ENCODE results near the gene LAMP5.

Gene LAMP5

DNA sequence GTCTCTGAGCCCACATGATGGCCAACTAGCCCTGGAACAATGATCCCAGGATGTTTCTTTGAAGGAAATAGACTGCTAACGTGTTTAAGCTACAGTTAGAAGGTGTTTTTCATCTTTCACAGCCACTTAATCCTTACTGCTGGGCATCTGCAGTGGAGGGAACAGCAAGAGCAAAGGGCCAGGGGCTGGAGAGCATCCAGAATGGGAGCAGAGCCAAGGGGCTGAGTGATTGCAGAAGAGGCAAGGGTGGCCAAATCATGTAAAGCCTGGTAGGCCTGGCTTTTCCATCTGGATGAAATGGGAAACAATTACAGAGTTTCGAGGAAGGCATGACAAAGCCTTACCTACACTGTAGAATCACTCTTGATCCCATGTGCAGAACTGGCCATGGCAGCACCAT, 18.7 kb upstream of the LAMP5 start:
- DNase-seq = peak; percentile 34
- no peaks in the 10 kb centered on the region for H3K27me3 ChIP-seq
- TF ChIP-seq, protein P1, sequence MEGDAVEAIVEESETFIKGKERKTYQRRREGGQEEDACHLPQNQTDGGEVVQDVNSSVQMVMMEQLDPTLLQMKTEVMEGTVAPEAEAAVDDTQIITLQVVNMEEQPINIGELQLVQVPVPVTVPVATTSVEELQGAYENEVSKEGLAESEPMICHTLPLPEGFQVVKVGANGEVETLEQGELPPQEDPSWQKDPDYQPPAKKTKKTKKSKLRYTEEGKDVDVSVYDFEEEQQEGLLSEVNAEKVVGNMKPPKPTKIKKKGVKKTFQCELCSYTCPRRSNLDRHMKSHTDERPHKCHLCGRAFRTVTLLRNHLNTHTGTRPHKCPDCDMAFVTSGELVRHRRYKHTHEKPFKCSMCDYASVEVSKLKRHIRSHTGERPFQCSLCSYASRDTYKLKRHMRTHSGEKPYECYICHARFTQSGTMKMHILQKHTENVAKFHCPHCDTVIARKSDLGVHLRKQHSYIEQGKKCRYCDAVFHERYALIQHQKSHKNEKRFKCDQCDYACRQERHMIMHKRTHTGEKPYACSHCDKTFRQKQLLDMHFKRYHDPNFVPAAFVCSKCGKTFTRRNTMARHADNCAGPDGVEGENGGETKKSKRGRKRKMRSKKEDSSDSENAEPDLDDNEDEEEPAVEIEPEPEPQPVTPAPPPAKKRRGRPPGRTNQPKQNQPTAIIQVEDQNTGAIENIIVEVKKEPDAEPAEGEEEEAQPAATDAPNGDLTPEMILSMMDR (IDR thresholded peaks at IDR 0.05; ENCODE audit: low read depth, low read length) = no peak
- H3K9me3 ChIP-seq = no peaks in the 10 kb centered on the region
- no peaks in the 10 kb centered on the region; the same call in 1 of the 2 replicates for H3K4me1 ChIP-seq
- H3K4me3 ChIP-seq (ENCODE audit: low read depth, low read length) = no peak overlapping the region
- H3K36me3 ChIP-seq = no peaks in the 10 kb centered on the region

DNA sequence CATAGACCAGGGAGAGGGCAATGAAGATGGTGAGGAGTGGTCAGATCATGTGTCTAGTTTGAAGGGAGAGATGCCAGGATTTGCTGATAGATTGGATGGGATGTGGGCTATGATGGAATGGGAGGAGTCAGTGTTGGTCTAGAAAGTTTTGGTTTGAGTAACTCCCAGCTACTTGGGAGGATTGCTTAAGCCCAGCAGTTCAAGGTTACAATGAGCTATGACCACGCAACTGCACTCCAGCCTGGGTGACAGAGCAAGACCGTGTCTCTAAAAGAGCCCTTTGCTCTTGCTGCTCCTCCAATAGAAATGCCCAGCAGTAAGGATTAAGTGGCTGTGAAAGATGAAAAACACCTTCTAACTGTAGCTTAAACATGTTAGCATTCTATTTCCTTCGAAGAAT, 18.2 kb upstream of the LAMP5 start:
- Histone ChIP-seq H3K9me3 (no peaks in the 10 kb centered on the region), H3K36me3 (no peaks in the 10 kb centered on the region), H3K4me1 (no peaks in the 10 kb centered on the region; the same call in 1 of the 2 replicates), H3K4me3 (ENCODE audit: low read depth, low read length) (no peak overlapping the region), H3K27me3 (no peaks in the 10 kb centered on the region)
- DNase-seq = no peak
- TF ChIP-seq, protein P1 (IDR thresholded peaks at IDR 0.05; ENCODE audit: low read depth, low read length) = no peak

DNA sequence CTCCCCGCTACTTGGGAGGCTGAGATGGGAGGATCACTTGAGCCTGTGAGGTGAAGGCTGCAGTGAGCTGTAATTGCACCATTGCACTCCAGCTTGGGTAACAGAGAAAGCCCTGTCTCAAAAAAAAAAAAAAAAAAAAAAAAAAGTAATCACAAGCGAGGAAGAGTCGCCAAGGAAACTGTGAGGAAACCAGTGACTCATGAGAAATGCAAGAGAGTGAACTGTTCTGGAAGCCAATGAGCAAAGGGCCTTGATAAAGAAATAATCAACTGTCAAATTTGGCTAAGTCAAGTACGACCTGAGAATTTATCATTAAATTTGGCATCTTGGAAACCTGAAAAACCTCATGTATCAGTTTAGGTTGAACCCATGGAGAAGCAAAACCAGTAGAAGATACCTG, 16.1 kb upstream of the LAMP5 start:
- Histone ChIP-seq H3K4me3 (ENCODE audit: low read depth, low read length) (no peak overlapping the region), H3K36me3 (no peaks in the 10 kb centered on the region), H3K4me1 (no peaks in the 10 kb centered on the region), H3K27me3 (no peaks in the 10 kb centered on the region), H3K9me3 (no peaks in the 10 kb centered on the region)
- TF ChIP-seq, protein P1 (IDR thresholded peaks at IDR 0.05; ENCODE audit: low read depth, low read length) = no peak
- no peak for DNase-seq

DNA sequence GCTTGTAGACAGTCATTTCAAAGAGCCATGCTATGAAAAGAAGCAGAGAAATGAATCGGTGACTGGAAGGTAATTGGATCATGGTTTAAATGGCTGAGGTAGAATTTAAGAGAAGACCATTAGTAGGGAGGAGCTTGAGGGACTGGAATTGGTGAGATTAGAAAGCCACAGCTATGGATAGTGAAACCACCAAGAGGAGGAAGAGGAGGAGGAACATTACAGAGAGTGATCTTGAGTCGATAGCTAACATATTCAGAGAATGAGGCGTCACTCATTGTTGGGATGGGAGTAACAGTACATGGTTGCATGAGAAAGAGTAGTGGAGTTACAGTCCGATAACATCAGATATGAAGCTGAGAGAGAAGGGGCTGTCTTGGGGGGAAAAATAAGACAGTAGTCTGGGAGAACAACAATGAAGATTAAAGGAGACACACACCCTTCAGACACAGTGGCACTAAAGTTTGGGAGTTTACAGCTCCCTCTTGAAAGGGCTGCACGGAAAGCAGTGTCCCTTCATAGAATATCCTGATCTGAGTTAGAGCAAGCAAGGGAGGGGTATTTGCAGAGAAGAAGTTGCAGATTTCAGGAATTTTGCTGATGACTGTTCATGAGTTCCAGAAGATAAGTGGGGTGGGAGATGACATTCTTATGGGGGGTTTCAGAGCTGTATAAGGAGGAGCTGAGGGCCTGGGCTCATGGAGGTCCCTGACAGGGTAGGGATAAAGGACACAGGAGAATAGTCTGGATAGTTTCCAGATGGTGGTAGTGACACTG, 15.1 kb upstream of the LAMP5 start:
- Histone ChIP-seq H3K4me3 (ENCODE audit: low read depth, low read length) (no peak overlapping the region), H3K36me3 (no peaks in the 10 kb centered on the region), H3K4me1 (no peaks in the 10 kb centered on the region), H3K27me3 (no peaks in the 10 kb centered on the region), H3K9me3 (no peaks in the 10 kb centered on the region)
- DNase-seq = no peak
- TF ChIP-seq, protein P1 (IDR thresholded peaks at IDR 0.05; ENCODE audit: low read depth, low read length) = no peak

DNA sequence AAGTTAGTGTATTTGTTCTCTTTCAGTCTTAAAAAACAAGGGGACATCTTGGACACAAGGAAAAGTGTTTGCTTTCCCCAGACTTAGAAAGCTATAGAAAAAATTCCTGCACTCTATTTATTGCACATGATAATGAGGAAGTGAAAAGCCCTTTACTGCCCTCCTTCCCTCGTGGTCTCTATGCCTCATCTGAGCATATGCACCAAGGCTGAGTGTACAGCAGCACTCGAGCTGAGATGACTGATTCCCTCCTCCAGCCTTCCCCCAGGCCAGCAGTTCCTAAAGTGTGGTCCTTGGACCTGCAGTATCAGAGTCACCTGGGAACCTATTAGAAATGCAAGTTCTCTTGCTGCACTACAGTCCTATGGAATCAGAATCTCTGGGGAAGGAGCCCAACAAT, 14.3 kb upstream of the LAMP5 start:
- no peaks in the 10 kb centered on the region for H3K9me3 ChIP-seq
- no peaks in the 10 kb centered on the region for H3K36me3 ChIP-seq
- H3K4me1 ChIP-seq = no peaks in the 10 kb centered on the region
- H3K4me3 ChIP-seq (ENCODE audit: low read depth, low read length) = no peak overlapping the region
- no peak for DNase-seq
- TF ChIP-seq, protein P1 (IDR thresholded peaks at IDR 0.05; ENCODE audit: low read depth, low read length) = no peak
- no peaks in the 10 kb centered on the region for H3K27me3 ChIP-seq

DNA sequence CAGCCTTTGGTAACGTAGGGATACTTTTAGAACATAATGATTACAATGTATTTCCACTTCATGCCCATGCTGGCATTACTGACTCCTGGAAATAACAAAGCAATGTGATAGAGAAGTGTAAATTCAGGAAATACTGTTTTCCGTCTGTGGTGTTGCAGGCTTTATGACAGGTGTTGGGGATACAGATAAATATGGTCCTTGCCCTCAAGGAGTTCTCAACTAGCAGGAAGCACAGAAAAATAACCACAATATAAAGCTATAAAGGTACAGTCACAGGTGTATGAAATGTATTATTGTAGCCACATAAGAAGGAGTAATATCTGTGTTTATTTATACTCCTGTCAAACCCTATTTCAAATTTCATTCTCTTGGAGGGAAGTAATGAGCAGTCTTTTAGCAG, 12.9 kb upstream of the LAMP5 start:
- TF ChIP-seq, protein P1 (IDR thresholded peaks at IDR 0.05; ENCODE audit: low read depth, low read length) = no peak
- H3K27me3 ChIP-seq = no peaks in the 10 kb centered on the region
- DNase-seq = no peak
- H3K36me3 ChIP-seq = no peaks in the 10 kb centered on the region
- H3K9me3 ChIP-seq = no peaks in the 10 kb centered on the region
- no peak overlapping the region for H3K4me3 ChIP-seq (ENCODE audit: low read depth, low read length)
- H3K4me1 ChIP-seq = no peaks in the 10 kb centered on the region
